Natural killer cell (primary cell): Measurements from ENCODE around the gene CAPN9. TPM values are rescaled to one million over a fixed set of nuclear protein-coding genes. Genes with fewer than 3 reads are reported as not detected.

Experiments
- ATAC-seq, 3 donors: fragments of 150-1000 bp in 2 of 3; fragments of 200-7000 bp in 1 of 3; cut with Tn5 transposase; 1 replicate in 1 of 3; 2 replicates in 2 of 3; pipeline ENCODE4 v1.10.0; 2021; ENCODE audit warnings: mild to moderate bottlenecking in 2 of 3, moderate library complexity in 2 of 3
- DNase-seq, 2 donors: peaks; one replicate each; pipeline versions ENCODE4 v3.0.0 to v3.0.0-alpha.2; 2013 to 2021; ENCODE audit warnings: mixed read lengths in 1 of 2
- H3K27ac ChIP-seq: one replicate; pipeline ENCODE4 v1.5.1; 2013; ENCODE audit warnings: mild to moderate bottlenecking, low read length
- H3K27me3 ChIP-seq: one replicate; pipeline ENCODE4 v1.6.1; 2013; ENCODE audit warnings: low read length; ENCODE audit not compliant: control insufficient read depth, insufficient read depth
- H3K36me3 ChIP-seq: one replicate; pipeline ENCODE4 v1.6.1; 2013; ENCODE audit warnings: low read length; ENCODE audit not compliant: control insufficient read depth, insufficient read depth
- H3K4me1 ChIP-seq: one replicate; pipeline ENCODE4 v1.6.1; 2013; ENCODE audit warnings: low read length; ENCODE audit not compliant: control insufficient read depth, insufficient read depth
- H3K4me3 ChIP-seq: one replicate; pipeline ENCODE4 v1.5.1; 2013; ENCODE audit warnings: low read length
- H3K9me3 ChIP-seq: one replicate; pipeline ENCODE4 v1.6.1; 2013; ENCODE audit warnings: low read length; ENCODE audit not compliant: control insufficient read depth, insufficient read depth
- H3K27ac Mint-ChIP-seq, 2 donors: one replicate each; pipeline ENCODE4 v1.8.0; 2022; ENCODE audit warnings: mild to moderate bottlenecking in 2 of 2, mixed read lengths in 2 of 2, moderate library complexity in 1 of 2
- H3K27me3 Mint-ChIP-seq, 2 donors: one replicate each; pipeline ENCODE4 v1.8.0; 2022; ENCODE audit warnings: low read depth in 2 of 2, mixed read lengths in 2 of 2
- H3K36me3 Mint-ChIP-seq: one replicate; pipeline ENCODE4 v1.8.0; 2022; ENCODE audit warnings: mixed read lengths
- H3K4me1 Mint-ChIP-seq, 2 donors: one replicate each; pipeline ENCODE4 v1.8.0; 2022; ENCODE audit warnings: mixed read lengths in 2 of 2
- H3K4me3 Mint-ChIP-seq: one replicate; pipeline ENCODE4 v1.8.0; 2022; ENCODE audit warnings: mild to moderate bottlenecking, moderate library complexity, mixed read lengths
- H3K9me3 Mint-ChIP-seq, 2 donors: one replicate each; pipeline ENCODE4 v1.8.0; 2022; ENCODE audit warnings: mixed read lengths in 2 of 2
- CTCF ChIP-seq: fragments of 200-600 bp; IDR thresholded peaks from one replicate; pipeline ENCODE4 v1.8.0; 2022; ENCODE audit warnings: antibody characterized with exemption
- WGBS: methylation state at CpG from one replicate; pipeline ENCODE4 v1.1.7; 2013; ENCODE audit warnings: missing lambda C conversion rate; ENCODE audit not compliant: insufficient coverage; 5-methylcytosine and 5-hydroxymethylcytosine counted together
- intact Hi-C: fragments of 100-400 bp; cut with micrococcal nuclease; formaldehyde crosslinking; loops from one replicate; pipeline ENCODE4 v1.14.2; 2022
- total RNA-seq, 4 donors: library from RNA; stranded (reverse); fragments of 120-200 nt in 1 of 4; gene quantifications; one replicate each; pipeline versions ENCODE4 v1.2.3 to v1.2.4, GENCODE V29; 2013 to 2022

CAPN9 gene
- total RNA-seq, 3 donors from 2014 or later (not counting 1 experiment from before 2014, with no cell fraction given) = not detected

DNA sequence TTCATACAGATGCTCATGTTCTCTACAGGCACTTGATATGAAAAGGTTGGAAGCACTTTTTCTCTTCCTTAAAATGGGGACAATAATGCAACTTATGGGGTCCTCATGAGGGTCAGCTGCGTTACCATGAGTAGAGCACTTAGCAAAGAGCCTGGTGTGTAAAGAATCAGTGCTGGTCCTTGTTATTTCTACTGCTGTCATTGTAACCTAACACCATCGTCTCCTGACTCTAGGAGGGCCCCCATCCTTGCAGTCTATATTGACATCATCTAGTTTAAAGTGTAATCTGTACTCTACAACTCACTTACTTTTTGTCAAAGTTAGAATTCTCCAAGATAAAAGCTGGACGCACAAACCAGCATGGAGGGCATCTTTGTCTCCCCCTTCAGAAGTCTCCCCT, 2.4 kb downstream of the CAPN9 start:
- no peaks in the 10 kb centered on the region for H3K4me1 ChIP-seq
- WGBS = 69% methylated on average over 3 of the region's 3 CpGs
- Mint-ChIP-seq H3K4me3 (no peak overlapping the region), H3K4me1 (peaks cover 0 to 4% of the 10 kb centered on the region in 2 donors), H3K36me3 (no peaks in the 10 kb centered on the region), H3K27me3 (peaks cover 3 to 5% of the 10 kb centered on the region in 2 donors), H3K9me3 (no peaks in the 10 kb centered on the region), H3K27ac (no peak overlapping the region)
- no peaks in the 10 kb centered on the region for H3K27me3 ChIP-seq
- TF ChIP-seq CTCF = no peak
- no peaks in the 10 kb centered on the region for H3K36me3 ChIP-seq
- H3K27ac ChIP-seq = no peak overlapping the region
- intact Hi-C loops = no loop called here
- DNase-seq = no peak
- ATAC-seq = no peak
- no peak overlapping the region for H3K4me3 ChIP-seq
- H3K9me3 ChIP-seq = no peaks in the 10 kb centered on the region

- H3K27ac Mint-ChIP-seq = no peak overlapping the region
- ATAC-seq (no peak), DNase-seq (no peak)
- H3K36me3 ChIP-seq = no peaks in the 10 kb centered on the region
- no peaks in the 10 kb centered on the region for H3K9me3 ChIP-seq
- H3K4me1 Mint-ChIP-seq = peaks cover 0 to 4% of the 10 kb centered on the region in 2 donors
- no peaks in the 10 kb centered on the region for H3K9me3 Mint-ChIP-seq
- no peak overlapping the region for H3K27ac ChIP-seq
- H3K4me3 Mint-ChIP-seq = no peak overlapping the region
- H3K27me3 ChIP-seq = no peaks in the 10 kb centered on the region
- no peaks in the 10 kb centered on the region for H3K4me1 ChIP-seq
- no peak overlapping the region for H3K4me3 ChIP-seq
- no peaks in the 10 kb centered on the region for H3K27me3 Mint-ChIP-seq
- intact Hi-C loops = no loop called here
- WGBS = 85% methylated on average over 5 of the region's 5 CpGs
- no peak for TF ChIP-seq CTCF
- H3K36me3 Mint-ChIP-seq = no peaks in the 10 kb centered on the region
These were observed 3.4 kb downstream of the CAPN9 start for GRCh38 chr1:230750576-230750975.

DNA sequence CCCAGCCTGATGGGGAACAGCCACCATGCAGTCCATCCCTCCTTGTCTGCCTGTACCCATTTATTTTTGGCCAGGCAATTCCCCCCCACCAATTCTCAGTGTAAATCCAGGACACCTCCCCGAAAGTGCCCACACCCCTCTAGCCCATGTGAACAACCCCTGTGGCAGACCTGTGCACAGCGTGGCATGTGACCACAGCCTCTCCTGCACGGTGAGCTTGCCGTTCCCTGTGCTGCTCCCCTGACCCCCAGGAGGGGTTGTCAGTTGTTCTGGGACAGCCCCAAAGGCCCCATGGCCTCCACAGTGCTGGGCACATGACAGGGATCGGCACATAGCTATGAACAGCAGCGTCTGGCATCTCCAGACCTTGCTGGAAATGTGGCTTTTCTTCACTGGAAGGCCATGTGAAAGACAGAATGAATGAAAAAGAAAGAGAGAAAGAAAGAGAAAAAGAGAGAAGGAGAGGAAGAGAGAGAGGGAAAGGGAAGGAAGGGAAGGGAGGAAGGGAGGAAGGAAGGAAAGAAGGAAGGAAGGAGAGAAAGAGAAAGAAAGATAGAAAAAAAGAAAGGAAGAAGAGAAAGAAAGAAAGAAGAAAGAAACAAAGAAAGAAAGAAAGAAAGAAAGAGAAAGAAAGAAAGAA, 3.9 kb downstream of the CAPN9 start:
- ATAC-seq (no peak), DNase-seq (no peak)
- Histone ChIP-seq H3K27me3 (no peaks in the 10 kb centered on the region), H3K4me3 (no peak overlapping the region), H3K36me3 (no peaks in the 10 kb centered on the region), H3K9me3 (no peaks in the 10 kb centered on the region), H3K27ac (no peak overlapping the region), H3K4me1 (no peaks in the 10 kb centered on the region)
- TF ChIP-seq CTCF = no peak
- Mint-ChIP-seq H3K9me3 (no peaks in the 10 kb centered on the region), H3K27ac (no peak overlapping the region), H3K36me3 (no peaks in the 10 kb centered on the region), H3K27me3 (no peaks in the 10 kb centered on the region), H3K4me3 (no peak overlapping the region), H3K4me1 (peaks cover 0 to 4% of the 10 kb centered on the region in 2 donors)
- 82% methylated on average over 6 of the region's 6 CpGs for WGBS
- intact Hi-C loops = no loop called here

DNA sequence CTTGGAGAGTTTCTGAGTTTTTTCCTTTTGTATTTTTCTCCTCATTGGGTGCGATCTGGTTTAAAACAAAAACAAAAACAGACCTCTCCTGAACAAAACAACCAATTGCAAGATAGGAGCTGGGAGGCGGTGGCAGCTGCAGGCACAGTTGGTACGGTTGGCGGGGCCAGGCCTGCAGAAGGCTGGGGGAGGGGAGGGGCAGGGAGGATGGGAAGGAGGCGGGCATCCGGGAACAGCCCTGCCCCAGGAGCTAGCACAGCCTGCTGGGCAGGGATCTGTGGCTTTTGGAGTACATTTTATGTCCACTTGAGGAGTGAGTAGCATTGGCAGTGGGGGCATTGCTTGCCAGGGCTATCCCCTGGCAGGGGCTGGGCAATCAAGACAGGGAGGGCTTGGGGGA, 5.2 kb downstream of the CAPN9 start:
- Mint-ChIP-seq H3K27me3 (no peaks in the 10 kb centered on the region), H3K4me1 (peaks cover 0 to 4% of the 10 kb centered on the region in 2 donors), H3K27ac (no peak overlapping the region), H3K4me3 (no peak overlapping the region), H3K9me3 (no peaks in the 10 kb centered on the region), H3K36me3 (no peaks in the 10 kb centered on the region)
- no peaks in the 10 kb centered on the region for H3K4me1 ChIP-seq
- 97% methylated on average over 5 of the region's 6 CpGs for WGBS
- no peak overlapping the region for H3K4me3 ChIP-seq
- H3K27me3 ChIP-seq = no peaks in the 10 kb centered on the region
- ATAC-seq = no peak
- DNase-seq = no peak
- intact Hi-C loops = no loop called here
- no peaks in the 10 kb centered on the region for H3K36me3 ChIP-seq
- TF ChIP-seq CTCF = no peak
- no peak overlapping the region for H3K27ac ChIP-seq
- no peaks in the 10 kb centered on the region for H3K9me3 ChIP-seq
